DMS 273 treated with DMSO at 0.1 percent for 48 hours (cell line): Measurements from ENCODE around the gene ALKBH7.

Source experiments
- DNase-seq: peaks from one replicate; lab custom pipeline; 2025; lab: John Stamatoyannopoulos, UW

The ALKBH7 gene

GRCh38 chr19:6364353-6364752 lies 8.2 kb upstream of the ALKBH7 start:
- no peak for DNase-seq

- peak; percentile 94 for DNase-seq
These were observed 660 bp downstream of the ALKBH7 start for GRCh38 chr19:6373096-6373812.

GRCh38 chr19:6373813-6374108 lies 1.2 kb downstream of the ALKBH7 start:
- no peak for DNase-seq

- no peak for DNase-seq
These were observed 1.6 kb downstream of the ALKBH7 start for GRCh38 chr19:6374161-6374709.

- DNase-seq: no peak
These were observed 2.3 kb downstream of the ALKBH7 start for GRCh38 chr19:6374711-6375410.

- no peak for DNase-seq
These were observed 2.9 kb downstream of the ALKBH7 start, which contains the start of gene PSPN for GRCh38 chr19:6375411-6376010. Gene PSPN, minus strand, starts transcription at chr19:6375933. Its CDS starts 84 bp downstream, at chr19:6375849.

GRCh38 chr19:6376512-6377190 lies 4.1 kb downstream of the ALKBH7 start:
- DNase-seq: no peak

- DNase-seq: no peak
These were observed 5.4 kb downstream of the ALKBH7 start for GRCh38 chr19:6378041-6378440.

GRCh38 chr19:6378486-6378885 lies 5.9 kb downstream of the ALKBH7 start:
- no peak for DNase-seq

GRCh38 chr19:6379744-6380143 lies 7.2 kb downstream of the ALKBH7 start:
- no peak for DNase-seq

GRCh38 chr19:6381030-6381750 lies 8.6 kb downstream of the ALKBH7 start:
- DNase-seq: no peak

- no peak for DNase-seq
These were observed 10.6 kb downstream of the ALKBH7 start for GRCh38 chr19:6383188-6383587.

GRCh38 chr19:6384381-6384780 lies 11.8 kb downstream of the ALKBH7 start:
- no peak for DNase-seq

GRCh38 chr19:6387372-6387771 lies 14.8 kb downstream of the ALKBH7 start:
- no peak for DNase-seq

- DNase-seq: no peak
These were observed 19.9 kb downstream of the ALKBH7 start for GRCh38 chr19:6392221-6393073.

GRCh38 chr19:6393074-6393982 lies 20.7 kb downstream of the ALKBH7 start, which contains the start of gene GTF2F1:
Gene GTF2F1, minus strand, starts transcription at chr19:6393164. Its CDS starts 169 bp downstream, at chr19:6392995.
- DNase-seq: peak; percentile 81

- DNase-seq: no peak
These were observed 21.4 kb downstream of the ALKBH7 start for GRCh38 chr19:6393983-6394412.

- DNase-seq: no peak
These were observed 22.2 kb downstream of the ALKBH7 start for GRCh38 chr19:6394831-6395230.

GRCh38 chr19:6396305-6396704 lies 23.7 kb downstream of the ALKBH7 start:
- no peak for DNase-seq
